LNCaP clone FGC (cell line): ENCODE data around the gene MUC5AC.
"Not testable (repeated sequence)": the region's sequence is repeated elsewhere in the genome, so short reads cannot be mapped to it uniquely, and the experiment has no call there.

Experiments used
- DNase-seq: peaks from one replicate; pipeline ENCODE4 v3.0.0-alpha.2; 2011; ENCODE audit warnings: low read depth
- H3K4me3 ChIP-seq: 2 replicates; pipeline ENCODE4 v1.5.1; 2011; ENCODE audit warnings: mild to moderate bottlenecking, low read depth, low read length, control low read depth
- TF ChIP-seq, protein P1 (sequence below): IDR thresholded peaks from 2 replicates; pipeline ENCODE4 v1.5.1; 2012; ENCODE audit warnings: mild to moderate bottlenecking; ENCODE audit not compliant: control insufficient read depth, insufficient read depth; ENCODE audit errors: extremely low read depth

MUC5AC gene

DNA sequence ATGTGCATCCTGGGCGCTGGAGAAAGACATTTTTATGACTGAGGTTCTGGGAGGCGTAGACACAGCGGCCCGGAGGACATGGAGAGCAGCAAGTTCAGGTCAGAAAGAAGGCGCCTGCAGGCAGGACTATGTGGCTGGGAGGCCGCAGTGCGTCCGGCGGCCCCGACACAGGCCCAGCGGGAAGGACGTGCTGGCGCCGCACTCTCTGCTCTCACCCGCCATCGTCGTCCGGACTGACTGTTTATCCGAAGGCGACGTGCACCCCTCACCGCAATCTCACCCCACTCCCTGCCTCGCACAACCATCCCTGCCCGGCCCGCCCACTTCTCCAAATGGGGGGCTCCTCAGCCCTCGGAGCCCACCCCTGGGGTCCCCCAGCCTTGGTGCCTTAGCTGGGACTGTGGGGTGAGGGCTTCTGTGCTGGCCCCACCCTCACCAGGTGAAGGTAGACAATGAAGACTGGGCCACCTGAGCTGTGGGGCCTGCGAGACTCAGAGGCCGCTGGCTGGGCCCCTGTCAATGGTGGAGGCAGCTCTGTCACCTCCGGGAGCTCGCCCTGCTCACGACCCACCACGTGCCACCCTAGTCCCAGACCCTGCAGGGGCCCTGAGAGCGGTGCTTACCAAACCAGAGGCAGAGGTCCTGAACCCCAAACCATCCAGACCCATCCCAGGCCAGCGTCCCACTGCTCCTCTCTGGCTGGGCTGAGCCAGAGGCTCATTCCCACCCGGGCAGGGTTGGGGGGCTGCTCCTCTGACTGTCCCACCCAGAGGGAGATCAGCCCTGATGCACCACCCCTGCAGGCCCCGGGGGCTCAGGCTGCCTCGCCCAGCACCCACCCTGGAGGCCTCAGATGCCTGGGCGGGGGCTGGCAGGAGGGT is 48.9 kb downstream of the MUC5AC start:
- DNase-seq, result no peak
- TF ChIP-seq, protein P1, sequence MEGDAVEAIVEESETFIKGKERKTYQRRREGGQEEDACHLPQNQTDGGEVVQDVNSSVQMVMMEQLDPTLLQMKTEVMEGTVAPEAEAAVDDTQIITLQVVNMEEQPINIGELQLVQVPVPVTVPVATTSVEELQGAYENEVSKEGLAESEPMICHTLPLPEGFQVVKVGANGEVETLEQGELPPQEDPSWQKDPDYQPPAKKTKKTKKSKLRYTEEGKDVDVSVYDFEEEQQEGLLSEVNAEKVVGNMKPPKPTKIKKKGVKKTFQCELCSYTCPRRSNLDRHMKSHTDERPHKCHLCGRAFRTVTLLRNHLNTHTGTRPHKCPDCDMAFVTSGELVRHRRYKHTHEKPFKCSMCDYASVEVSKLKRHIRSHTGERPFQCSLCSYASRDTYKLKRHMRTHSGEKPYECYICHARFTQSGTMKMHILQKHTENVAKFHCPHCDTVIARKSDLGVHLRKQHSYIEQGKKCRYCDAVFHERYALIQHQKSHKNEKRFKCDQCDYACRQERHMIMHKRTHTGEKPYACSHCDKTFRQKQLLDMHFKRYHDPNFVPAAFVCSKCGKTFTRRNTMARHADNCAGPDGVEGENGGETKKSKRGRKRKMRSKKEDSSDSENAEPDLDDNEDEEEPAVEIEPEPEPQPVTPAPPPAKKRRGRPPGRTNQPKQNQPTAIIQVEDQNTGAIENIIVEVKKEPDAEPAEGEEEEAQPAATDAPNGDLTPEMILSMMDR, result no peak

DNA sequence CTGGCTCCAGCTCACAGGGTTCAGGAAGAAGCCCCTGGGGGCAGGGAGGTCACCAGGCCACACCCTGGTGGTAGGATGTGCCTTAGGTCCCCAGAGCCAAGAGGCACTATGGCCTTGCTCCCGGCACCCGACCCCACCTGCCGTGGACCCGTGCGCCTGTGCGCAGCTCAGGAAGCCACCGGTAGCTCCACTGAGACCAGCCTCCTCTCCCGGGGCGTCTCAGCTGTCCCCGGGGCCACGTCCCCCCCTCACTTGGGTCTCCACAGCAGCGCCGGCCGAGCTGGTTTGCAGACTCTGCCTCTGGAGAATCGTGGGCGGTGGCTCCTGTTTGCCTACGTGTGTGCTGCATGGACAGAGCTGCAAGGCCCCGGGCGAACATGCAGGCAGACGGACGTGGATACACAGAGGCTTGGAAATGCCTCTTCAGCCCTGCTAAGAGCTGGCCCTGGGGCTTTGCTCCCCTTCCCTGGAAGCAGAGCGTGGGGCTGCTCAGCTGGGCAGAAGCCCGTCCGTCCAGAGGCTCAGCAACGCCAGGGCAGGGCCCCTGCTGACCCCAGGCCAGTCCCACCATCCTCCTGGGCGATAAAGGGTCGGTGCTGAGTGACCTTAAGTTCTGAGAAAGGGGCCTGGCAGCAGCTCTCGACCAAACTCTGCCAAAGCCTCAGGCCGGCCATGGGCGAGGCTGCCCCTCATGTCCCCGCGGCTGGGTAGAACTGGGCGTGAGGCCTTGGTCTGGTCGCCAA is 49.8 kb downstream of the MUC5AC start:
- DNase-seq, result no peak
- TF ChIP-seq, protein P1, result no peak
- no peak overlapping the region for H3K4me3 ChIP-seq

More for the DNA sequence above, 48.9 kb downstream of the MUC5AC start:
- no peak overlapping the region for H3K4me3 ChIP-seq

DNA sequence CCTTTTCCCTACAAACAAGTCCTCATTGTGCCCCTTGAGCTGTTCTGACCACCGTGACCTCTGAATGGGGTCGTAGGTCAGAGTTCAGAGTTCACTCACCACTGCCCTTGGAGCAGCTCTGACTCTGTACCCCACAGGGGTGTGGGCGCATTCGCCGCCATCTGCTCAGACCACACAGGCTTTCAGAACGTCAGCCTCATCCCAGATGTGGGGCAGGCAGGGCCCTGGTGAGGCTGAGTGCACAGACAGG is 50.3 kb downstream of the MUC5AC start:
- no peak for DNase-seq
- H3K4me3 ChIP-seq, result no peak overlapping the region
- TF ChIP-seq, protein P1, result no peak

DNA sequence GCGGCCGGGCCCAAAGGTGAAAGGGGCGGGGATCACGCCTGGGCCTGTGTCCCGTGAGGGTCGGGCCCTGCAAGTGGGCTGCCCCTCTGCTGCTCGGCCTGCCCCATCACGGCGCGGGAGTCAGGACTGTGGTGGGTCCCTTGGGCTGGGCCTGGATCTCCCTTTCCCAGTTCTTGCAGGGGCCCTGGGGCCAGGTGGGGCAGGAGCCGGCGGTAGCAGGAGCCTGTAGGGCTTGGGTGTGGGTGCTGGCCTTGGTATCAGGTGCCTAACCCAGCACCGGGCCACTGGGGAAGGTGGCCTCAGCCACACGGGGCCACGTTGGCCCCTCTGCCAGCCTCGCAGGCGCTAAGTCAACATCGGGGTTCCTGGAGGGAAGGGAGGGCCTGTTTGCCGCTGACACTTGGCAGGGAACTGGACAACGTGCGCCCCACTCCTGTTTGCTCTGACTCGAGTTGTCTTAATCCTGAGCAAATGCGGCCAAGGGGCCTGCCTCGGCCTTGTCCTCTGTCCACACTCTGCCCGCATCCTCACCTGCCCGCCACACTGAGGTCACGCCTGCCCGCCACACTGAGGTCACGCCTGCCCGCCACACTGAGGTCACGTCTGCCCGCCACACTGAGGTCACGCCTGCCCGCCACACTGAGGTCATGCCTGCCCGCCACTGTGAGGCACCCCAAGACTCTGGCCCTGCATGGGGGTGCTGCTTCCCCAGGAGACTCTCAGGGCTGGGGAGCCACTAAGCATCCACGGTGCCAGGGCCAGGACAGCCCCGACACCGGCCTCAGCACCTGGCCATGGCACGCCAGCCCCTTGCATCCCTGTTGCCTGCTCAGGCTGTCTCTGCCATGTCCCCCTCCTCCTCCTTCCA is 50.9 kb downstream of the MUC5AC start:
- H3K4me3 ChIP-seq, result no peak overlapping the region
- DNase-seq, result no peak
- TF ChIP-seq, protein P1, result no peak

DNA sequence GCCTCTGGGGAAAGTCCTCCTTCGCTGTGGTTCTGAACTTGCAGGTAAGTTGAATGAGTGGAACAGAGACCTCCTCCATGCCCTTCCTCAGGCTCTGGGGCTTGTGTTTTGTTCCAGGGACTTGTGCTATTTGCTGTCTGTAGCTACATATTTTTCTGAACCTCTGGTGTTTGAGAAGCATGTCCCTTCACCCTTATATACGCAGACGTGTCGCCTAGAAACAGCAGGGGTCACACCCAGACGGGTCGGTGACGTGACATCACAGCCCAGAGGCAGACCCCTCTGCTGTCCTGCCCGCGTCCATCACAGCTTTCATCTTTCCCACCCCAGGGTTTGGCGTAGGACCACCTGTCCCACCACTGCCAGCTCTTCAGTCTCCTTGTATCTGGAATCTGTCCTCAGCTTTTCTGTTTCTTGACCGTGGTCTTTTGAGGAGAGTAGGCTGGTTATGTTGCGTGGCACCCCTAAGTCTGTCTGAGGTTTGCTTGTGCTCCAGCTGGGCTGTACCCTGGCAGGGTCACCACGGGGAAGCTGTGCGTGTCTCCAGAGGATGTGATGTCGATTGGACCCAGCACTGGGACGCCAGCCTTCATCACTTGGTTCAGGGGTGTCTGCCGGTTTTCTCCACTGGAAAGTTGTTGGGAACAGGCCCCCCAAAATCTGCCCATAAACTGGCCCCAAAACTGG is 51.8 kb downstream of the MUC5AC start:
- no peak overlapping the region for H3K4me3 ChIP-seq
- TF ChIP-seq, protein P1, result no peak

DNA sequence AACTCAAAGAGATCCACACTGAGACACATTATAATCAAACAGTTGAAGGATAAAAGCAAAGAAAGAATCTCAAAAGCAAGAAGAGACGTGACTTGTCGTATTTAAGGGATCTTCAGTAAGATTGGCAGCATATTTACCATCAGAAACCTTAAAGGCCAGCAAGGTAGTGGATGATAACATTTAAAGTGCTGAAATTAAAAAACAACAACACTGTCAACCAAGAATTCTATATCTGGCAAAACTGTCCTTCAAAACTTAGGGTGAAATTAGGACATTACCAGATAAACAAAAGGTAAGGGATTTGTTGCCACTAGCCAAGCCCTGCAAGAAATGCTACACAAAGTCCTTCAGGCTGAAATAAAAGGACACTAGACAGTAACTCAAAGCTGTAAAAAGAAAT is 54.1 kb downstream of the MUC5AC start:
- no peak for DNase-seq
- no peak overlapping the region for H3K4me3 ChIP-seq
- TF ChIP-seq, protein P1, result no peak

More for the DNA sequence above, 51.8 kb downstream of the MUC5AC start:
- no peak for DNase-seq

DNA sequence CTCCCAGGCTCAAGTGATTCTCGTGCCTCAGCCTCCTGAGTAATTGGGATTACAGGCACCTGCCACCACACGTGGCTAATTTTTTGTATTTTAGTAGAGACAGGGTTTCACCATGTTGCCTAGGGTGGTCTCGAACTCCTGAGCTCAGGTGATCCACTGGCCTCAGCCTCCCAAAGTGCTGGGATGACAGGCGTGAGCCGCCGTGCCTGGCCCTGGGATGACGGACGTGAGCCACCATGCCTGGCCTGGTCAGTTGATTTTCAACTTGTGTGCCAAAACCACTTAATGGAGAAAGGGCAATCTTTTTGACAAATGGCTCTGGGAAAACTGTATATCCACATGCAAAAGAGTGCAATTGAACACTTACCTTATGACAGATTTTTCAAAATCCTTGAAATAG is 58.1 kb downstream of the MUC5AC start:
- H3K4me3 ChIP-seq, DNase-seq: not testable (repeated sequence)
